GF-D8 (cell line): ENCODE measurements around the gene FOXK1.

Source experiments
- DNase-seq: peaks from one replicate; lab custom pipeline; 2025; lab: John Stamatoyannopoulos, UW

The FOXK1 gene

GRCh38 chr7:4699841-4700240 is 17.7 kb downstream of the FOXK1 start:
- DNase-seq, result no peak

GRCh38 chr7:4700577-4701235 is 18.6 kb downstream of the FOXK1 start:
- no peak for DNase-seq

- no peak for DNase-seq
These were observed 20.9 kb downstream of the FOXK1 start for GRCh38 chr7:4702961-4703512.

- no peak for DNase-seq
These were observed 21.4 kb downstream of the FOXK1 start for GRCh38 chr7:4703532-4703931.

GRCh38 chr7:4706384-4707216 is 24.5 kb downstream of the FOXK1 start:
- DNase-seq, result no peak

- DNase-seq, result no peak
These were observed 25.2 kb downstream of the FOXK1 start for GRCh38 chr7:4707217-4707741.

- DNase-seq, result no peak
These were observed 25.9 kb downstream of the FOXK1 start for GRCh38 chr7:4707980-4708411.

- DNase-seq, result no peak
These were observed 27.1 kb downstream of the FOXK1 start for GRCh38 chr7:4709187-4709586.

- no peak for DNase-seq
These were observed 29.0 kb downstream of the FOXK1 start for GRCh38 chr7:4711093-4711492.

- no peak for DNase-seq
These were observed 29.5 kb downstream of the FOXK1 start for GRCh38 chr7:4711634-4712033.

GRCh38 chr7:4712281-4713182 is 30.4 kb downstream of the FOXK1 start:
- DNase-seq, result no peak

- DNase-seq, result no peak
These were observed 31.2 kb downstream of the FOXK1 start for GRCh38 chr7:4713183-4713784.

- no peak for DNase-seq
These were observed 32.1 kb downstream of the FOXK1 start for GRCh38 chr7:4714161-4714700.

- DNase-seq, result peak; percentile 60
These were observed 32.8 kb downstream of the FOXK1 start for GRCh38 chr7:4714767-4715409.

GRCh38 chr7:4715410-4715776 is 33.3 kb downstream of the FOXK1 start:
- peak; percentile 97 for DNase-seq

- DNase-seq, result no peak
These were observed 35.1 kb downstream of the FOXK1 start for GRCh38 chr7:4716946-4717795.

- DNase-seq, result no peak
These were observed 36.0 kb downstream of the FOXK1 start for GRCh38 chr7:4718075-4718474.

GRCh38 chr7:4720225-4720624 is 38.1 kb downstream of the FOXK1 start:
- DNase-seq, result no peak

- DNase-seq, result no peak
These were observed 40.2 kb downstream of the FOXK1 start for GRCh38 chr7:4722308-4722707.
